BE2C (cell line): ENCODE data around the gene FALEC.

Experiments
- DNase-seq: peaks from one replicate; pipeline ENCODE4 v3.0.0-alpha.2; 2020
- H3K27me3 ChIP-seq: fragments of 250-450 bp; sonication (Bioruptor Pico); 2 replicates; pipeline ENCODE4 v1.5.1; 2020; ENCODE audit warnings: mild to moderate bottlenecking
- H3K36me3 ChIP-seq: fragments of 250-450 bp; sonication (Bioruptor Pico); 2 replicates; pipeline ENCODE4 v1.5.1; 2020; ENCODE audit warnings: mild to moderate bottlenecking
- H3K4me1 ChIP-seq: fragments of 250-450 bp; sonication (Bioruptor Pico); 2 replicates; pipeline ENCODE4 v1.5.1; 2020
- H3K4me3 ChIP-seq: 2 replicates; pipeline ENCODE4 v1.5.1; 2011; ENCODE audit warnings: low read depth, low read length
- H3K9me3 ChIP-seq: fragments of 250-450 bp; sonication (Bioruptor Pico); 2 replicates; pipeline ENCODE4 v1.5.1; 2020
- TF ChIP-seq, protein P1 (sequence below): IDR thresholded peaks from 2 replicates; pipeline ENCODE4 v1.5.1; 2012; ENCODE audit warnings: mild to moderate bottlenecking, low read depth, low read length

Gene FALEC

DNA sequence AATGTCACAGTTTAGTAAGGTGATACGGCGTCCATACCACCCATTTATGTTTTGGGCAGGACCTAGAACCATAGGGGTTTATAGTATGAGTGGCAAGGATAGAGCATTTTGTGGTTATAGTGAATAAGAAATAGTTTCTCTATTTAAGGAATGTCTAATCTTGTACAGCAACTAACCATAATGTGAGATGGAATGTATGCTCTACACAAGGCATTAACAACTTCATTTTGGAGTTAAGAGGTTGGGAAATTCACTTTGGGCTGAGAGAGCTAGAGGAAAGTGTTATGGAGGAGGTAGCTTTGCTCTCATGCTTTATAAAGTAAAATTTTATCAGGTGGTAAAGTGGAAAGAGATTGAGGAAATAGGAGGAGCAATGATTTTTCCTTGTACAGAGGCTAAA, 66.8 kb downstream of the FALEC start:
- H3K36me3 ChIP-seq, result peaks cover 16% of the 10 kb centered on the region
- no peak for DNase-seq

More for the DNA sequence above, 66.8 kb downstream of the FALEC start:
- TF ChIP-seq, protein P1, sequence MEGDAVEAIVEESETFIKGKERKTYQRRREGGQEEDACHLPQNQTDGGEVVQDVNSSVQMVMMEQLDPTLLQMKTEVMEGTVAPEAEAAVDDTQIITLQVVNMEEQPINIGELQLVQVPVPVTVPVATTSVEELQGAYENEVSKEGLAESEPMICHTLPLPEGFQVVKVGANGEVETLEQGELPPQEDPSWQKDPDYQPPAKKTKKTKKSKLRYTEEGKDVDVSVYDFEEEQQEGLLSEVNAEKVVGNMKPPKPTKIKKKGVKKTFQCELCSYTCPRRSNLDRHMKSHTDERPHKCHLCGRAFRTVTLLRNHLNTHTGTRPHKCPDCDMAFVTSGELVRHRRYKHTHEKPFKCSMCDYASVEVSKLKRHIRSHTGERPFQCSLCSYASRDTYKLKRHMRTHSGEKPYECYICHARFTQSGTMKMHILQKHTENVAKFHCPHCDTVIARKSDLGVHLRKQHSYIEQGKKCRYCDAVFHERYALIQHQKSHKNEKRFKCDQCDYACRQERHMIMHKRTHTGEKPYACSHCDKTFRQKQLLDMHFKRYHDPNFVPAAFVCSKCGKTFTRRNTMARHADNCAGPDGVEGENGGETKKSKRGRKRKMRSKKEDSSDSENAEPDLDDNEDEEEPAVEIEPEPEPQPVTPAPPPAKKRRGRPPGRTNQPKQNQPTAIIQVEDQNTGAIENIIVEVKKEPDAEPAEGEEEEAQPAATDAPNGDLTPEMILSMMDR, result no peak
- H3K4me3 ChIP-seq, result no peak overlapping the region
- no peaks in the 10 kb centered on the region for H3K27me3 ChIP-seq
- no peaks in the 10 kb centered on the region for H3K4me1 ChIP-seq
- 0 out of 2 replicates have a peak, but pooled peaks cover 2% of the 10 kb centered on the region for H3K9me3 ChIP-seq
